ENCODE measurements around the gene SGTA. TPM values are rescaled to one million over a fixed set of nuclear protein-coding genes. Genes with fewer than 3 reads are reported as not detected.

Gene SGTA
- total and polyA plus RNA-seq, 2 of the 8 experiments (the other 6 are each of a cell fraction or from before 2014, with no cell fraction given), result 86.8 to 130 TPM

DNA sequence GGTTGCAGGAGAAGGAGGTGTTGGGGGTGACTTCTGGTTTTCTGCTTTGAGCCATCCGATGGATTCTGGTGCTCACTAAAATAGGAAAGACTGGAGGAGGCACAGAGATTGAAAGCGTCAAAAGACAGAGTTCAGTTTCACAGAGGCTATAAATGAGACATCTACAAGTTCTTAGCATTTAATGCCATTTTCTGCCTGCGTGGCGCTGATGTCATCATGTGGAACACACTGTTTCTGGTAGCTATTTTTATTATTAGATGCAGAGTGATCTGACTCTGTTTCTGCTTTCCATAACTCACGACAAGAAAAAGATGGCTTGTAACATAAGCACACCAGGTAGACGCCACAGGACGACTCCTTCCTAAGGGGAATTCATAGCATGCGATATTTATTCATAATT, 40.0 kb downstream of the SGTA start:
- Histone ChIP-seq H3K56ac (replicated peaks; ENCODE audit: insufficient read length, low read depth, low read length) (no peak overlapping the region), H2BK20ac (ENCODE audit: low read length) (no peak overlapping the region), H3K79me2 (ENCODE audit: control insufficient read depth in 1 of 2, insufficient read depth in 2 of 2, low read length in 2 of 2) (peaks cover 0 to 2% of the 10 kb centered on the region in 2 experiments; a peak in 1 of 4 replicates), H3K79me1 (ENCODE audit: low read depth, low read length) (no peaks in the 10 kb centered on the region), H3K36me3 (ENCODE audit: control insufficient read depth in 2 of 4, insufficient read depth in 4 of 4, low read length in 3 of 4) (no peaks in the 10 kb centered on the region), H4K91ac (replicated peaks; ENCODE audit: insufficient read length, low read length) (no peak overlapping the region), H3K18ac (ENCODE audit: extremely low read depth, low read length) (no peak overlapping the region), H3K9ac (replicated peaks in 1 of 4; ENCODE audit: extremely low read depth in 1 of 4, low read depth in 3 of 4, low read length in 3 of 4) (no peak overlapping the region), H4K8ac (ENCODE audit: extremely low read depth, insufficient read depth, low read length) (no peak overlapping the region), H2AK5ac (ENCODE audit: low read depth, low read length) (no peak overlapping the region), H2AFZ (ENCODE audit: low read length) (no peak overlapping the region), H2BK15ac (ENCODE audit: low read length) (no peak overlapping the region), H3K23me2 (ENCODE audit: low read depth, low read length) (0 out of 2 replicates have a peak, but pooled peaks cover 5% of the 10 kb centered on the region), H3K4me2 (ENCODE audit: insufficient read depth in 1 of 2, low read depth in 2 of 2, low read length in 2 of 2) (no peak overlapping the region), H2BK12ac (ENCODE audit: low read depth, low read length) (no peak overlapping the region), H2BK120ac (replicated peaks; ENCODE audit: low read depth, low read length) (no peak overlapping the region), H3K9me3 (ENCODE audit: insufficient read depth in 2 of 2, low read depth in 1 of 2, low read length in 1 of 2) (no peaks in the 10 kb centered on the region), H4K20me1 (replicated peaks in 1 of 2; ENCODE audit: control insufficient read depth in 1 of 2, insufficient read depth in 2 of 2, low read length in 2 of 2) (peaks cover 0 to 2% of the 10 kb centered on the region in 2 experiments), H3K4ac (replicated peaks; ENCODE audit: insufficient read length, low read depth, low read length) (no peak overlapping the region), H2BK5ac (ENCODE audit: low read depth, low read length) (no peak overlapping the region), H3K4me1 (replicated peaks in 1 of 4; ENCODE audit: control insufficient read depth in 3 of 4, insufficient read depth in 4 of 4, low read length in 3 of 4) (no peaks in the 10 kb centered on the region), H4K5ac (ENCODE audit: insufficient read length, low read depth, low read length) (no peak overlapping the region), H3K14ac (ENCODE audit: insufficient read length) (no peak overlapping the region), H3K4me3 (ENCODE audit: extremely low read depth in 1 of 4, insufficient read depth in 2 of 4, low read depth in 3 of 4, low read length in 4 of 4) (no peak overlapping the region), H3K27ac (ENCODE audit: low read depth, low read length) (no peak overlapping the region), H3K27me3 (replicated peaks in 1 of 4; ENCODE audit: control insufficient read depth in 3 of 4, extremely low read depth in 1 of 4, insufficient read depth in 3 of 4, low read length in 3 of 4) (0 out of 7 replicates have a peak, but pooled peaks cover 0 to 2% (median 0%) of the 10 kb centered on the region in 4 experiments), H3K23ac (ENCODE audit: insufficient read length) (no peak overlapping the region)
- ChIA-PET POLR2A (ENCODE audit: partially characterized antibody) (no interaction called here), CTCF (ENCODE audit: partially characterized antibody) (interaction anchor here (1.2 kb wide), 1 partner anchor 95 kb away, joined by 7 read pairs; no protein-coding TSS in a partner anchor)
- WGBS, 2 experiments (ENCODE audit: extremely low coverage in 1 of 2, insufficient coverage in 1 of 2, insufficient read length in 1 of 2, insufficient replicate concordance in 2 of 2, low coverage in 1 of 2, low lambda C conversion rate in 2 of 2, missing lambda C conversion rate in 1 of 2), result 74% methylated on average over 8 of the region's 8 CpGs; no CpG with 5 or more reads in 1 of the 2 experiments
- TF ChIP-seq POLR2AphosphoS5 (IDR thresholded peaks at IDR 0.05; ENCODE audit: low read depth, low read length) (no peak), NANOG (IDR thresholded peaks at IDR 0.05; ENCODE audit: insufficient read depth, low read depth, low read length, poor library complexity, severe bottlenecking) (no peak), GTF2F1 (IDR thresholded peaks at IDR 0.05; ENCODE audit: borderline replicate concordance, low read depth, low read length) (no peak), CHD2 (IDR thresholded peaks at IDR 0.05; ENCODE audit: low read length) (no peak), JUND (IDR thresholded peaks at IDR 0.05; ENCODE audit: low read length) (no peak), KDM5A (IDR thresholded peaks at IDR 0.05; ENCODE audit: low read length) (no peak), RFX5 (IDR thresholded peaks at IDR 0.05; ENCODE audit: borderline replicate concordance, low read depth, low read length) (no peak), JUN (IDR thresholded peaks at IDR 0.05; ENCODE audit: low read depth, low read length) (no peak), CREB1 (IDR thresholded peaks at IDR 0.05) (no peak), KDM1A (IDR thresholded peaks at IDR 0.05; ENCODE audit: borderline replicate concordance, low read length) (no peak)
- FAIRE-seq, result no peak
- DNase-seq (ENCODE audit: low read depth in 1 of 2, low spot score in 2 of 2), result no peak

Measured in H1 (cell line).